Measurements from ENCODE around the gene SLIT1. TPM values are rescaled to one million over a fixed set of nuclear protein-coding genes. Genes with fewer than 3 reads are reported as not detected.

The SLIT1 gene
- total and polyA plus RNA-seq, 2 of the 8 experiments (the other 6 are each of a cell fraction or from before 2014, with no cell fraction given): 0.70 to 0.88 TPM

DNA sequence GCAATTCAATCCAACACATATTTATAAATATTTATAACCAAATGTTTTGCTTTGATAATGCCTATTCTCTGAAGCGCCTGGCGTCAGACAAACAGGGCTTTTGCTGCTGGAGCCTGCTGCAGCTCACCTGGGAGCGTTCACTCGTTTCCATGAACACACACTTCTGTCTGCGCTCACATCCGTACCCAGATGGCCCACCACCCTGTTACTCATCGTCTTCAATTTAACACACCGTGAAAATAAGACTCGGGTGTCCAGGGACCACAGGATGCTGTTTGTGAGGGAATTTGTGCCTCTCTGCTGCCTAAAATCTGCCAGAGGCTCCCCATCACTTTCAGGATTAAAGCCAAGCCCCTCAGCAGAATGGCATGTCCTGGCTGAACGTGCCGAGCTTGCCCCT lies 74.1 kb downstream of the SLIT1 start (continued):
- TF ChIP-seq, protein P1, sequence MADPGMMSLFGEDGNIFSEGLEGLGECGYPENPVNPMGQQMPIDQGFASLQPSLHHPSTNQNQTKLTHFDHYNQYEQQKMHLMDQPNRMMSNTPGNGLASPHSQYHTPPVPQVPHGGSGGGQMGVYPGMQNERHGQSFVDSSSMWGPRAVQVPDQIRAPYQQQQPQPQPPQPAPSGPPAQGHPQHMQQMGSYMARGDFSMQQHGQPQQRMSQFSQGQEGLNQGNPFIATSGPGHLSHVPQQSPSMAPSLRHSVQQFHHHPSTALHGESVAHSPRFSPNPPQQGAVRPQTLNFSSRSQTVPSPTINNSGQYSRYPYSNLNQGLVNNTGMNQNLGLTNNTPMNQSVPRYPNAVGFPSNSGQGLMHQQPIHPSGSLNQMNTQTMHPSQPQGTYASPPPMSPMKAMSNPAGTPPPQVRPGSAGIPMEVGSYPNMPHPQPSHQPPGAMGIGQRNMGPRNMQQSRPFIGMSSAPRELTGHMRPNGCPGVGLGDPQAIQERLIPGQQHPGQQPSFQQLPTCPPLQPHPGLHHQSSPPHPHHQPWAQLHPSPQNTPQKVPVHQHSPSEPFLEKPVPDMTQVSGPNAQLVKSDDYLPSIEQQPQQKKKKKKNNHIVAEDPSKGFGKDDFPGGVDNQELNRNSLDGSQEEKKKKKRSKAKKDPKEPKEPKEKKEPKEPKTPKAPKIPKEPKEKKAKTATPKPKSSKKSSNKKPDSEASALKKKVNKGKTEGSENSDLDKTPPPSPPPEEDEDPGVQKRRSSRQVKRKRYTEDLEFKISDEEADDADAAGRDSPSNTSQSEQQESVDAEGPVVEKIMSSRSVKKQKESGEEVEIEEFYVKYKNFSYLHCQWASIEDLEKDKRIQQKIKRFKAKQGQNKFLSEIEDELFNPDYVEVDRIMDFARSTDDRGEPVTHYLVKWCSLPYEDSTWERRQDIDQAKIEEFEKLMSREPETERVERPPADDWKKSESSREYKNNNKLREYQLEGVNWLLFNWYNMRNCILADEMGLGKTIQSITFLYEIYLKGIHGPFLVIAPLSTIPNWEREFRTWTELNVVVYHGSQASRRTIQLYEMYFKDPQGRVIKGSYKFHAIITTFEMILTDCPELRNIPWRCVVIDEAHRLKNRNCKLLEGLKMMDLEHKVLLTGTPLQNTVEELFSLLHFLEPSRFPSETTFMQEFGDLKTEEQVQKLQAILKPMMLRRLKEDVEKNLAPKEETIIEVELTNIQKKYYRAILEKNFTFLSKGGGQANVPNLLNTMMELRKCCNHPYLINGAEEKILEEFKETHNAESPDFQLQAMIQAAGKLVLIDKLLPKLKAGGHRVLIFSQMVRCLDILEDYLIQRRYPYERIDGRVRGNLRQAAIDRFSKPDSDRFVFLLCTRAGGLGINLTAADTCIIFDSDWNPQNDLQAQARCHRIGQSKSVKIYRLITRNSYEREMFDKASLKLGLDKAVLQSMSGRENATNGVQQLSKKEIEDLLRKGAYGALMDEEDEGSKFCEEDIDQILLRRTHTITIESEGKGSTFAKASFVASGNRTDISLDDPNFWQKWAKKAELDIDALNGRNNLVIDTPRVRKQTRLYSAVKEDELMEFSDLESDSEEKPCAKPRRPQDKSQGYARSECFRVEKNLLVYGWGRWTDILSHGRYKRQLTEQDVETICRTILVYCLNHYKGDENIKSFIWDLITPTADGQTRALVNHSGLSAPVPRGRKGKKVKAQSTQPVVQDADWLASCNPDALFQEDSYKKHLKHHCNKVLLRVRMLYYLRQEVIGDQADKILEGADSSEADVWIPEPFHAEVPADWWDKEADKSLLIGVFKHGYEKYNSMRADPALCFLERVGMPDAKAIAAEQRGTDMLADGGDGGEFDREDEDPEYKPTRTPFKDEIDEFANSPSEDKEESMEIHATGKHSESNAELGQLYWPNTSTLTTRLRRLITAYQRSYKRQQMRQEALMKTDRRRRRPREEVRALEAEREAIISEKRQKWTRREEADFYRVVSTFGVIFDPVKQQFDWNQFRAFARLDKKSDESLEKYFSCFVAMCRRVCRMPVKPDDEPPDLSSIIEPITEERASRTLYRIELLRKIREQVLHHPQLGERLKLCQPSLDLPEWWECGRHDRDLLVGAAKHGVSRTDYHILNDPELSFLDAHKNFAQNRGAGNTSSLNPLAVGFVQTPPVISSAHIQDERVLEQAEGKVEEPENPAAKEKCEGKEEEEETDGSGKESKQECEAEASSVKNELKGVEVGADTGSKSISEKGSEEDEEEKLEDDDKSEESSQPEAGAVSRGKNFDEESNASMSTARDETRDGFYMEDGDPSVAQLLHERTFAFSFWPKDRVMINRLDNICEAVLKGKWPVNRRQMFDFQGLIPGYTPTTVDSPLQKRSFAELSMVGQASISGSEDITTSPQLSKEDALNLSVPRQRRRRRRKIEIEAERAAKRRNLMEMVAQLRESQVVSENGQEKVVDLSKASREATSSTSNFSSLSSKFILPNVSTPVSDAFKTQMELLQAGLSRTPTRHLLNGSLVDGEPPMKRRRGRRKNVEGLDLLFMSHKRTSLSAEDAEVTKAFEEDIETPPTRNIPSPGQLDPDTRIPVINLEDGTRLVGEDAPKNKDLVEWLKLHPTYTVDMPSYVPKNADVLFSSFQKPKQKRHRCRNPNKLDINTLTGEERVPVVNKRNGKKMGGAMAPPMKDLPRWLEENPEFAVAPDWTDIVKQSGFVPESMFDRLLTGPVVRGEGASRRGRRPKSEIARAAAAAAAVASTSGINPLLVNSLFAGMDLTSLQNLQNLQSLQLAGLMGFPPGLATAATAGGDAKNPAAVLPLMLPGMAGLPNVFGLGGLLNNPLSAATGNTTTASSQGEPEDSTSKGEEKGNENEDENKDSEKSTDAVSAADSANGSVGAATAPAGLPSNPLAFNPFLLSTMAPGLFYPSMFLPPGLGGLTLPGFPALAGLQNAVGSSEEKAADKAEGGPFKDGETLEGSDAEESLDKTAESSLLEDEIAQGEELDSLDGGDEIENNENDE (IDR thresholded peaks at IDR 0.05; ENCODE audit: insufficient replicate concordance, low read length): no peak
- TF ChIP-seq SIN3A (conservative IDR thresholded peaks at IDR 0.05 in 1 of 2, IDR thresholded peaks at IDR 0.05 in 1 of 2; ENCODE audit: low read depth in 1 of 2, low read length in 2 of 2): no peak
- TF ChIP-seq, protein P2, sequence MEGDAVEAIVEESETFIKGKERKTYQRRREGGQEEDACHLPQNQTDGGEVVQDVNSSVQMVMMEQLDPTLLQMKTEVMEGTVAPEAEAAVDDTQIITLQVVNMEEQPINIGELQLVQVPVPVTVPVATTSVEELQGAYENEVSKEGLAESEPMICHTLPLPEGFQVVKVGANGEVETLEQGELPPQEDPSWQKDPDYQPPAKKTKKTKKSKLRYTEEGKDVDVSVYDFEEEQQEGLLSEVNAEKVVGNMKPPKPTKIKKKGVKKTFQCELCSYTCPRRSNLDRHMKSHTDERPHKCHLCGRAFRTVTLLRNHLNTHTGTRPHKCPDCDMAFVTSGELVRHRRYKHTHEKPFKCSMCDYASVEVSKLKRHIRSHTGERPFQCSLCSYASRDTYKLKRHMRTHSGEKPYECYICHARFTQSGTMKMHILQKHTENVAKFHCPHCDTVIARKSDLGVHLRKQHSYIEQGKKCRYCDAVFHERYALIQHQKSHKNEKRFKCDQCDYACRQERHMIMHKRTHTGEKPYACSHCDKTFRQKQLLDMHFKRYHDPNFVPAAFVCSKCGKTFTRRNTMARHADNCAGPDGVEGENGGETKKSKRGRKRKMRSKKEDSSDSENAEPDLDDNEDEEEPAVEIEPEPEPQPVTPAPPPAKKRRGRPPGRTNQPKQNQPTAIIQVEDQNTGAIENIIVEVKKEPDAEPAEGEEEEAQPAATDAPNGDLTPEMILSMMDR (IDR thresholded peaks at IDR 0.05; ENCODE audit: control extremely low read depth in 1 of 3, insufficient read depth in 1 of 3, low read depth in 1 of 3, low read length in 3 of 3): no peak
- TF ChIP-seq, protein P3, sequence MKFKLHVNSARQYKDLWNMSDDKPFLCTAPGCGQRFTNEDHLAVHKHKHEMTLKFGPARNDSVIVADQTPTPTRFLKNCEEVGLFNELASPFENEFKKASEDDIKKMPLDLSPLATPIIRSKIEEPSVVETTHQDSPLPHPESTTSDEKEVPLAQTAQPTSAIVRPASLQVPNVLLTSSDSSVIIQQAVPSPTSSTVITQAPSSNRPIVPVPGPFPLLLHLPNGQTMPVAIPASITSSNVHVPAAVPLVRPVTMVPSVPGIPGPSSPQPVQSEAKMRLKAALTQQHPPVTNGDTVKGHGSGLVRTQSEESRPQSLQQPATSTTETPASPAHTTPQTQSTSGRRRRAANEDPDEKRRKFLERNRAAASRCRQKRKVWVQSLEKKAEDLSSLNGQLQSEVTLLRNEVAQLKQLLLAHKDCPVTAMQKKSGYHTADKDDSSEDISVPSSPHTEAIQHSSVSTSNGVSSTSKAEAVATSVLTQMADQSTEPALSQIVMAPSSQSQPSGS (IDR thresholded peaks at IDR 0.05; ENCODE audit: low read length): no peak

All from H1 (cell line).